Sigmoid colon (tissue), 4 donors: Measurements from ENCODE around the gene ZNF543.

ENCODE experiments used
- EP300 ChIP-seq, 4 donors: sonication (generic); formaldehyde crosslinking; IDR thresholded peaks; one replicate each; pipeline ENCODE4 v1.6.1; 2017; ENCODE audit warnings: antibody characterized with exemption in 4 of 4
- POLR2A ChIP-seq, 2 donors: fragments of 450-650 bp; IDR thresholded peaks; one replicate each; pipeline ENCODE4 v1.6.1; 2016; ENCODE audit warnings: antibody characterized with exemption in 2 of 2, mild to moderate bottlenecking in 2 of 2, moderate library complexity in 2 of 2
- POLR2AphosphoS5 ChIP-seq, 4 donors: sonication (generic); formaldehyde crosslinking; IDR thresholded peaks; one replicate each; pipeline ENCODE4 v1.6.1; 2017; ENCODE audit warnings: antibody characterized with exemption in 4 of 4
- TF ChIP-seq, protein P1 (sequence below), 4 experiments: fragments of 450-650 bp in 3 of 4; fragments of 200-600 bp in 1 of 4; IDR thresholded peaks; one replicate each; pipeline ENCODE4 v1.5.1; 2016 to 2019; ENCODE audit warnings: antibody characterized with exemption in 4 of 4, mild to moderate bottlenecking in 3 of 4, moderate library complexity in 2 of 4

DNA sequence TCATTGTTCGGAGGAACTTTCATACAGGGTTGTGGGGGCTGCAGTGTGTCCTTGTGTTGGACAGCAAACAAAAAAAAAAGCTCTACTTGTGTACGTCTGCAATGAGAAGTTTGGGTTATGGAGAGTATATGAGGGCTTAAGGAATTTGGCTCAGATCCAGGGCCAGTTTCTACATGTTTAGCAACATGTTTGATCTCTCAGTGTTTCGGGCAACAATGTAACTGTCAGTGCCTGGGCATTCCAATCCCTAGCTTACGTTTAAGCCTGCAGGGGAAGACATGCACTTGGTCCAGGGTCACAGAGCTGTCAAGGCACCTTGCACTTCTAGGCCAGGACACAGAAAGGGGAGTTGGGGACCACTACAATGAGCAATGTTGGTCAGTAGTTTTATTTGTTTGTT, 13.9 kb downstream of the ZNF543 start:
- TF ChIP-seq POLR2AphosphoS5 (IDR thresholded peaks at IDR 0.05) (no peak), POLR2A (IDR thresholded peaks at IDR 0.05) (no peak), EP300 (IDR thresholded peaks at IDR 0.05) (no peak)
- TF ChIP-seq, protein P1, sequence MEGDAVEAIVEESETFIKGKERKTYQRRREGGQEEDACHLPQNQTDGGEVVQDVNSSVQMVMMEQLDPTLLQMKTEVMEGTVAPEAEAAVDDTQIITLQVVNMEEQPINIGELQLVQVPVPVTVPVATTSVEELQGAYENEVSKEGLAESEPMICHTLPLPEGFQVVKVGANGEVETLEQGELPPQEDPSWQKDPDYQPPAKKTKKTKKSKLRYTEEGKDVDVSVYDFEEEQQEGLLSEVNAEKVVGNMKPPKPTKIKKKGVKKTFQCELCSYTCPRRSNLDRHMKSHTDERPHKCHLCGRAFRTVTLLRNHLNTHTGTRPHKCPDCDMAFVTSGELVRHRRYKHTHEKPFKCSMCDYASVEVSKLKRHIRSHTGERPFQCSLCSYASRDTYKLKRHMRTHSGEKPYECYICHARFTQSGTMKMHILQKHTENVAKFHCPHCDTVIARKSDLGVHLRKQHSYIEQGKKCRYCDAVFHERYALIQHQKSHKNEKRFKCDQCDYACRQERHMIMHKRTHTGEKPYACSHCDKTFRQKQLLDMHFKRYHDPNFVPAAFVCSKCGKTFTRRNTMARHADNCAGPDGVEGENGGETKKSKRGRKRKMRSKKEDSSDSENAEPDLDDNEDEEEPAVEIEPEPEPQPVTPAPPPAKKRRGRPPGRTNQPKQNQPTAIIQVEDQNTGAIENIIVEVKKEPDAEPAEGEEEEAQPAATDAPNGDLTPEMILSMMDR (IDR thresholded peaks at IDR 0.05): no peak
